ENCODE data around the gene PTPRE. TPM values are rescaled to one million over a fixed set of nuclear protein-coding genes. Genes with fewer than 3 reads are reported as not detected.

Gene PTPRE
- total RNA-seq, 1 experiment from 2014 or later: 0.70 TPM

DNA sequence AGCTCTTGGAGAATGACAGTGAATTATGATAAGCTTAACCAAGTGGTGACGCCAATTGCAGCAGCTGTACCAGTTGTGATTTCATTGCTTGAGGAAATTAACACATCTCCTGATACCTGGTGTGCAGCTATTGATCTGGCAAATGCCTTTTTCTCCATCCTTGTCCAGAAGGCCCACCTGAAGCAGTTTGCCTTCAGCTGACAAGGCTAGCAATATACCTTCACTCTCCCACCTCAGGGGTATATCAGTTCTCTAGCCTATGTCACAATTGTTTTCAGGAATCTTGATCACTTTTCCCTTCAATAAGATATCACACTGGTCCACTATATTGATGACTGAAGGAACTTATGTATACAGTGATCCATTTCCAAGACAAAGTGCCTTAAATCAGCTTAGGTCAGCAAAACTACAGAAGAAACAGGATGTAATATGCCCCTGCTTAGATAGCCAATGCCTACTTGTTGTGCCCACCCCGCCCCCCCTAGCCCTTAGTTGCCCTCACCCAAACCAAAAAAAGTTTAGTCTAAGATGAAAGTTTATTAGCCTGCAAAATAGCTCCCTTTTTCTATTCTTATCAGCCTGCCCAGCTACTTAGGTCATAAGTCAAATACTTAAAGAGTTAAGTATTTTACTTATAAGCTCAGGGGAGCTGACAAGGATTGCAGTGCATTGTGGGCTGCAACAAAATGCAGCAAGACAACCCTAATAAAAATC is 45.1 kb downstream of the PTPRE start:
- H2AK5ac ChIP-seq (ENCODE audit: insufficient read length, low read length): no peak overlapping the region
- no peak for TF ChIP-seq CTCF (conservative IDR thresholded peaks at IDR 0.05)
- H2AFZ ChIP-seq (ENCODE audit: low read length): no peak overlapping the region
- Mint-ChIP-seq H3K9me3 (no peaks in the 10 kb centered on the region; a peak in 2 of 5 replicates), H3K4me3 (no peak overlapping the region), H3K27ac (no peak overlapping the region), H3K36me3 (ENCODE audit: insufficient read depth in 1 of 3, low read depth in 3 of 3) (no peaks in the 10 kb centered on the region), H3K27me3 (ENCODE audit: low read depth) (peaks cover 2% of the 10 kb centered on the region), H3K4me1 (peaks cover 2 to 3% of the 10 kb centered on the region in 2 experiments; a peak in 1 of 4 replicates)
- H2BK5ac ChIP-seq (ENCODE audit: insufficient read length, low read length): no peak overlapping the region
- no peak overlapping the region for H3K9ac ChIP-seq (ENCODE audit: extremely low read depth, insufficient read length, low read length)
- no peak overlapping the region for H3T11ph ChIP-seq (ENCODE audit: low read length)
- no peak overlapping the region for H3K14ac ChIP-seq (ENCODE audit: insufficient read depth, low read length)
- H3K23me2 ChIP-seq (ENCODE audit: insufficient read length, low read depth, low read length, poor library complexity, severe bottlenecking): no peaks in the 10 kb centered on the region
- no peak overlapping the region for H3K27ac ChIP-seq (ENCODE audit: insufficient read length, low read depth, low read length)
- no peaks in the 10 kb centered on the region for H3K9me3 ChIP-seq (ENCODE audit: control insufficient read depth, low read depth, low read length)
- H3K27me3 ChIP-seq (ENCODE audit: insufficient read depth, low read length): no peaks in the 10 kb centered on the region
- H2BK120ac ChIP-seq (ENCODE audit: low read depth, low read length, poor library complexity, severe bottlenecking): no peak overlapping the region
- no peak overlapping the region for H3K23ac ChIP-seq (ENCODE audit: insufficient read length, low read depth, low read length)
- no peak overlapping the region for H4K91ac ChIP-seq (ENCODE audit: insufficient read length, low read depth, low read length)
- DNase-seq: no peak
- no peak overlapping the region for H3K4me2 ChIP-seq (ENCODE audit: insufficient read depth, insufficient read length, low read length)
- H4K20me1 ChIP-seq (ENCODE audit: control insufficient read depth, insufficient read depth, insufficient read length): no peaks in the 10 kb centered on the region
- no peak overlapping the region for H4K5ac ChIP-seq (ENCODE audit: insufficient read length, low read depth, low read length)
- H2BK20ac ChIP-seq (ENCODE audit: low read depth, low read length, poor library complexity, severe bottlenecking): no peak overlapping the region
- H4K8ac ChIP-seq (replicated peaks; ENCODE audit: insufficient read length, low read depth, low read length): no peak overlapping the region
- no peak overlapping the region for H3K56ac ChIP-seq (ENCODE audit: insufficient read length, low read depth, low read length)
- H2BK12ac ChIP-seq (ENCODE audit: insufficient read length, low read depth, low read length): no peak overlapping the region
- H2BK15ac ChIP-seq (ENCODE audit: low read depth, low read length): no peak overlapping the region
- no peaks in the 10 kb centered on the region for H3K79me1 ChIP-seq (ENCODE audit: insufficient read depth, low read depth, low read length, poor library complexity, severe bottlenecking)
- H3K79me2 ChIP-seq (ENCODE audit: insufficient read depth, low read length): no peaks in the 10 kb centered on the region; the same call in 1 of the 2 replicates
- H3K4ac ChIP-seq (ENCODE audit: low read depth, low read length): no peak overlapping the region
- no peak overlapping the region for H3K18ac ChIP-seq (ENCODE audit: insufficient read length, low read depth, low read length)
- no peaks in the 10 kb centered on the region for H3K4me1 ChIP-seq (ENCODE audit: insufficient read depth, low read length)
- WGBS (ENCODE audit: extremely low coverage, insufficient read length, low lambda C conversion rate): no CpG with 5 or more reads among the region's 2 CpGs

Data from H9 (cell line).